ENCODE measurements around the gene ARID1B.

The ARID1B gene

GRCh38 chr6:157244175-157244574 is 467.0 kb downstream of the ARID1B start:
- no peak for DNase-seq
- Mint-ChIP-seq H3K27ac (no peak overlapping the region), H3K9me3 (peaks cover 5% of the 10 kb centered on the region), H3K36me3 (ENCODE audit: low read depth) (no peaks in the 10 kb centered on the region), H3K4me1 (ENCODE audit: low read depth) (peaks cover 2% of the 10 kb centered on the region), H3K27me3 (peaks cover 5% of the 10 kb centered on the region), H3K4me3 (no peak overlapping the region)

- H3K27ac Mint-ChIP-seq = no peak overlapping the region
- H3K27me3 Mint-ChIP-seq = no peaks in the 10 kb centered on the region
- no peak for DNase-seq
- H3K36me3 Mint-ChIP-seq (ENCODE audit: low read depth) = no peaks in the 10 kb centered on the region
- H3K9me3 Mint-ChIP-seq = peaks cover 5% of the 10 kb centered on the region
- no peak overlapping the region for H3K4me3 Mint-ChIP-seq
- peaks cover 2% of the 10 kb centered on the region for H3K4me1 Mint-ChIP-seq (ENCODE audit: low read depth)
Measured at GRCh38 chr6:157244780-157245179, 467.6 kb downstream of the ARID1B start.

GRCh38 chr6:157245436-157245835 is 468.3 kb downstream of the ARID1B start:
- H3K36me3 Mint-ChIP-seq (ENCODE audit: low read depth) = no peaks in the 10 kb centered on the region
- no peak for DNase-seq
- peaks cover 2% of the 10 kb centered on the region for H3K4me1 Mint-ChIP-seq (ENCODE audit: low read depth)
- H3K4me3 Mint-ChIP-seq = no peak overlapping the region
- H3K27ac Mint-ChIP-seq = no peak overlapping the region
- H3K9me3 Mint-ChIP-seq = peaks cover 5% of the 10 kb centered on the region
- no peaks in the 10 kb centered on the region for H3K27me3 Mint-ChIP-seq

- H3K27me3 Mint-ChIP-seq = no peaks in the 10 kb centered on the region
- DNase-seq = no peak
- H3K9me3 Mint-ChIP-seq = peaks cover 5% of the 10 kb centered on the region
- no peak overlapping the region for H3K27ac Mint-ChIP-seq
- H3K36me3 Mint-ChIP-seq (ENCODE audit: low read depth) = no peaks in the 10 kb centered on the region
- no peak overlapping the region for H3K4me3 Mint-ChIP-seq
- no peaks in the 10 kb centered on the region for H3K4me1 Mint-ChIP-seq (ENCODE audit: low read depth)
Measured at GRCh38 chr6:157246048-157246630, 469.0 kb downstream of the ARID1B start.

GRCh38 chr6:157246771-157247484 is 469.8 kb downstream of the ARID1B start:
- no peaks in the 10 kb centered on the region for H3K27me3 Mint-ChIP-seq
- no peak overlapping the region for H3K27ac Mint-ChIP-seq

GRCh38 chr6:157248264-157248663 is 471.1 kb downstream of the ARID1B start:
- Mint-ChIP-seq H3K36me3 (ENCODE audit: low read depth) (no peaks in the 10 kb centered on the region), H3K27ac (no peak overlapping the region), H3K27me3 (no peaks in the 10 kb centered on the region), H3K4me3 (no peak overlapping the region), H3K4me1 (ENCODE audit: low read depth) (no peaks in the 10 kb centered on the region), H3K9me3 (peaks cover 5% of the 10 kb centered on the region)
- no peak for DNase-seq

More at GRCh38 chr6:157246771-157247484, 469.8 kb downstream of the ARID1B start:
- Mint-ChIP-seq H3K4me1 (ENCODE audit: low read depth) (no peaks in the 10 kb centered on the region), H3K9me3 (peaks cover 5% of the 10 kb centered on the region), H3K4me3 (no peak overlapping the region), H3K36me3 (ENCODE audit: low read depth) (no peaks in the 10 kb centered on the region)
- DNase-seq = no peak

- Mint-ChIP-seq H3K36me3 (ENCODE audit: low read depth) (no peaks in the 10 kb centered on the region), H3K9me3 (peaks cover 5% of the 10 kb centered on the region), H3K27me3 (no peaks in the 10 kb centered on the region), H3K4me1 (ENCODE audit: low read depth) (no peaks in the 10 kb centered on the region), H3K4me3 (no peak overlapping the region), H3K27ac (no peak overlapping the region)
- no peak for DNase-seq
Measured at GRCh38 chr6:157249826-157250225, 472.6 kb downstream of the ARID1B start.

GRCh38 chr6:157251586-157252247 is 474.5 kb downstream of the ARID1B start:
- Mint-ChIP-seq H3K36me3 (ENCODE audit: low read depth) (no peaks in the 10 kb centered on the region), H3K27me3 (no peaks in the 10 kb centered on the region), H3K27ac (no peak overlapping the region), H3K4me1 (ENCODE audit: low read depth) (no peaks in the 10 kb centered on the region), H3K4me3 (no peak overlapping the region), H3K9me3 (peaks cover 5% of the 10 kb centered on the region)
- no peak for DNase-seq

- no peak overlapping the region for H3K27ac Mint-ChIP-seq
Measured at GRCh38 chr6:157253017-157253416, 475.8 kb downstream of the ARID1B start.

GRCh38 chr6:157253699-157254098 is 476.5 kb downstream of the ARID1B start:
- H3K27me3 Mint-ChIP-seq = no peaks in the 10 kb centered on the region
- no peak overlapping the region for H3K4me3 Mint-ChIP-seq
- no peak for DNase-seq
- no peaks in the 10 kb centered on the region for H3K4me1 Mint-ChIP-seq (ENCODE audit: low read depth)
- peaks cover 1% of the 10 kb centered on the region for H3K9me3 Mint-ChIP-seq
- H3K36me3 Mint-ChIP-seq (ENCODE audit: low read depth) = no peaks in the 10 kb centered on the region
- no peak overlapping the region for H3K27ac Mint-ChIP-seq

More at GRCh38 chr6:157253017-157253416, 475.8 kb downstream of the ARID1B start:
- no peaks in the 10 kb centered on the region for H3K36me3 Mint-ChIP-seq (ENCODE audit: low read depth)
- peaks cover 5% of the 10 kb centered on the region for H3K9me3 Mint-ChIP-seq
- H3K4me1 Mint-ChIP-seq (ENCODE audit: low read depth) = no peaks in the 10 kb centered on the region
- DNase-seq = no peak
- no peak overlapping the region for H3K4me3 Mint-ChIP-seq
- H3K27me3 Mint-ChIP-seq = no peaks in the 10 kb centered on the region

GRCh38 chr6:157254538-157254937 is 477.4 kb downstream of the ARID1B start:
- H3K36me3 Mint-ChIP-seq (ENCODE audit: low read depth) = no peaks in the 10 kb centered on the region
- no peaks in the 10 kb centered on the region for H3K27me3 Mint-ChIP-seq
- H3K4me1 Mint-ChIP-seq (ENCODE audit: low read depth) = peaks cover 1% of the 10 kb centered on the region
- no peak overlapping the region for H3K27ac Mint-ChIP-seq
- DNase-seq = no peak
- no peak overlapping the region for H3K4me3 Mint-ChIP-seq
- no peaks in the 10 kb centered on the region for H3K9me3 Mint-ChIP-seq

GRCh38 chr6:157255079-157255478 is 477.9 kb downstream of the ARID1B start:
- Mint-ChIP-seq H3K36me3 (ENCODE audit: low read depth) (no peaks in the 10 kb centered on the region), H3K27me3 (no peaks in the 10 kb centered on the region), H3K4me1 (ENCODE audit: low read depth) (peaks cover 1% of the 10 kb centered on the region), H3K9me3 (no peaks in the 10 kb centered on the region), H3K4me3 (no peak overlapping the region), H3K27ac (no peak overlapping the region)
- no peak for DNase-seq

GRCh38 chr6:157258878-157259277 is 481.7 kb downstream of the ARID1B start:
- Mint-ChIP-seq H3K27me3 (no peaks in the 10 kb centered on the region), H3K4me3 (no peak overlapping the region), H3K36me3 (ENCODE audit: low read depth) (no peaks in the 10 kb centered on the region), H3K27ac (no peak overlapping the region), H3K9me3 (no peaks in the 10 kb centered on the region), H3K4me1 (ENCODE audit: low read depth) (peaks cover 1% of the 10 kb centered on the region)
- DNase-seq = no peak

- Mint-ChIP-seq H3K27me3 (no peaks in the 10 kb centered on the region), H3K9me3 (no peaks in the 10 kb centered on the region), H3K4me3 (no peak overlapping the region), H3K27ac (no peak overlapping the region), H3K4me1 (ENCODE audit: low read depth) (peaks cover 1% of the 10 kb centered on the region), H3K36me3 (ENCODE audit: low read depth) (no peaks in the 10 kb centered on the region)
- DNase-seq = no peak
Measured at GRCh38 chr6:157259443-157259842, 482.3 kb downstream of the ARID1B start.

Data from activated T-cell treated with anti-CD3 and anti-CD28 coated beads, Interleukin-2, amount 50 U/mL, for 24 hours (primary cell).